GM12878 (cell line): Measurements from ENCODE around the gene TSHZ2. TPM values are rescaled to one million over a fixed set of nuclear protein-coding genes. Genes with fewer than 3 reads are reported as not detected.

ENCODE experiments used
- ATAC-seq: fragments of 200-7000 bp; cut with Tn5 transposase; 3 replicates; pipeline ENCODE4 v1.9.1; 2020; ENCODE audit warnings: mild to moderate bottlenecking, moderate library complexity
- BruUV-seq: library from RNA; stranded (reverse); fragments of 400-500 nt; replicated peaks from 2 replicates; lab custom pipeline; 2021; lab: Mats Ljungman, UMichigan
- CTCF ChIA-PET: fragments of 300-600 bp; sonication (Branson Sonifier 250); formaldehyde crosslinking; extraction: SDS; loops from one replicate; lab custom pipeline; 2021; ENCODE audit warnings: inconsistent platforms; lab: Yijun Ruan, JAX
- POLR2A ChIA-PET: fragments of 350-600 bp; formaldehyde crosslinking; extraction: SDS; loops from one replicate; lab custom pipeline; 2021; ENCODE audit warnings: inconsistent platforms; lab: Charles Lee
- RAD21 ChIA-PET: fragments of 300-600 bp; sonication (Branson Sonifier 250); formaldehyde crosslinking; loops from one replicate; lab custom pipeline; 2023; ENCODE audit warnings: antibody characterized with exemption; ENCODE audit not compliant: unreplicated experiment; lab: Charles Lee
- SMC1A ChIA-PET: fragments of 300-600 bp; sonication (Branson Sonifier 250); formaldehyde crosslinking; loops from one replicate; lab custom pipeline; 2023; ENCODE audit not compliant: unreplicated experiment, uncharacterized antibody; lab: Charles Lee
- DNase-seq: peaks from one replicate; pipeline ENCODE4 v3.0.0-alpha.2; 2011; ENCODE audit warnings: low read depth, low spot score
- FAIRE-seq: peaks from 3 replicates; lab custom pipeline; 2011; peaks lifted over from hg19 to GRCh38; lab: Jason Lieb, UNC
- H2AFZ ChIP-seq: 2 replicates; pipeline ENCODE4 v1.6.0; 2011; ENCODE audit warnings: low read depth, low read length, control low read depth; ENCODE audit not compliant: control insufficient read depth
- H3K27ac ChIP-seq: 2 replicates; pipeline ENCODE4 v1.5.1; 2011; ENCODE audit warnings: control low read depth; ENCODE audit not compliant: control insufficient read depth, insufficient read depth
- H3K27me3 ChIP-seq, 2 experiments: replicated peaks in 1 of 2; 2 replicates each; pipeline versions ENCODE4 v1.6.0 to v1.6.1; 2011; ENCODE audit warnings: low read length in 1 of 2; ENCODE audit not compliant: control insufficient read depth in 2 of 2, insufficient read depth in 2 of 2
- H3K36me3 ChIP-seq, 2 experiments: 2 replicates each; pipeline ENCODE4 v1.5.1; 2011; ENCODE audit warnings: low read length in 1 of 2; ENCODE audit not compliant: control insufficient read depth in 2 of 2, insufficient read depth in 2 of 2
- H3K4me1 ChIP-seq: 2 replicates; pipeline ENCODE4 v1.6.1; 2011; ENCODE audit warnings: mild to moderate bottlenecking, low read length, moderate library complexity, mixed read lengths; ENCODE audit not compliant: control insufficient read depth, insufficient read depth
- H3K4me2 ChIP-seq: 2 replicates; pipeline ENCODE4 v1.6.0; 2011; ENCODE audit warnings: control low read depth; ENCODE audit not compliant: control insufficient read depth, insufficient read depth
- H3K4me3 ChIP-seq: fragments of 200-600 bp; sonication (generic); 2 replicates; pipeline ENCODE4 v1.5.1; 2016
- H3K79me2 ChIP-seq: 2 replicates; pipeline ENCODE4 v1.6.0; 2011; ENCODE audit warnings: low read length; ENCODE audit not compliant: control insufficient read depth, insufficient read depth
- H3K9ac ChIP-seq: 2 replicates; pipeline ENCODE4 v1.8.0; 2011; ENCODE audit warnings: low read length, control low read depth, mixed read lengths; ENCODE audit not compliant: control insufficient read depth, insufficient read depth
- H3K9me3 ChIP-seq: replicated peaks from 3 replicates; pipeline ENCODE4 v1.5.1; 2011; ENCODE audit warnings: mild to moderate bottlenecking, low read length; ENCODE audit not compliant: control insufficient read depth, insufficient read depth
- H4K20me1 ChIP-seq: 2 replicates; pipeline ENCODE4 v1.6.0; 2011; ENCODE audit not compliant: control insufficient read depth, insufficient read depth
- GABPA ChIP-seq: IDR thresholded peaks from 2 replicates; pipeline ENCODE4 v1.6.1; 2014; ENCODE audit warnings: antibody characterized with exemption, low read depth, mild to moderate bottlenecking, inconsistent platforms
- KAT2A ChIP-seq: conservative IDR thresholded peaks from 2 replicates; pipeline ENCODE4 v1.6.1; 2011; ENCODE audit warnings: low read depth, low read length; ENCODE audit not compliant: control insufficient read depth
- MEF2B ChIP-seq: fragments of 450-650 bp; IDR thresholded peaks from 2 replicates; pipeline ENCODE4 v1.6.1; 2018; ENCODE audit warnings: mild to moderate bottlenecking, moderate library complexity; ENCODE audit not compliant: partially characterized antibody, poor library complexity, severe bottlenecking
- RFX5 ChIP-seq: IDR thresholded peaks from 2 replicates; pipeline ENCODE4 v1.6.1; 2011; ENCODE audit warnings: low read depth, low read length, improper control_type of control experiment
- SIX5 ChIP-seq: IDR thresholded peaks from 2 replicates; pipeline ENCODE4 v1.6.1; 2011; ENCODE audit warnings: mild to moderate bottlenecking, low read depth, low read length, moderate library complexity; ENCODE audit not compliant: severe bottlenecking
- SMARCA5 ChIP-seq: fragments of 450-650 bp; IDR thresholded peaks from 2 replicates; pipeline ENCODE4 v1.6.1; 2017; ENCODE audit warnings: mild to moderate bottlenecking
- SUPT20H ChIP-seq: IDR thresholded peaks from 2 replicates; pipeline ENCODE4 v1.6.1; 2011; ENCODE audit warnings: low read depth, mild to moderate bottlenecking, low read length, moderate library complexity, borderline replicate concordance; ENCODE audit not compliant: control insufficient read depth
- ZNF622 ChIP-seq: fragments of 450-650 bp; IDR thresholded peaks from 2 replicates; pipeline ENCODE4 v1.6.1; 2017; ENCODE audit warnings: mild to moderate bottlenecking, inconsistent platforms
- WGBS: methylation state at CpG from one replicate; pipeline ENCODE4 v1.1.6; 2016; ENCODE audit warnings: low lambda C conversion rate; ENCODE audit not compliant: insufficient replicate concordance, insufficient coverage; ENCODE audit errors: missing lambda C conversion rate; 5-methylcytosine and 5-hydroxymethylcytosine counted together
- in situ Hi-C: fragments of 300-500 bp; cut with MboI; formaldehyde crosslinking; loops from 9 replicates; pipeline ENCODE4 v1.14.3; 2018; ENCODE audit warnings: mixed read lengths
- intact Hi-C: fragments of 100-400 bp; cut with micrococcal nuclease; formaldehyde crosslinking; loops from one replicate; pipeline ENCODE4 v1.14.2; 2022; ENCODE audit not compliant: unreplicated experiment
- polyA plus RNA-seq, 11 experiments: library from polyadenylated mRNA; depleted of rRNA in 4 of 11; unstranded in 6 of 11; stranded (reverse) in 5 of 11; fragments of >200 nt; fragmentation: Nextera tagmentation in 4 of 11; fragmentation: Illumina TruSeq in 1 of 11; extraction: Ambion mirVana in 4 of 11; extraction: Trizol in 1 of 11; gene quantifications; 1 replicate in 1 of 11; 2 replicates in 10 of 11; pipeline versions ENCODE4 v1.2.1 to v1.2.3, GENCODE V29; 2011 to 2016; ENCODE audit warnings: inconsistent platforms in 2 of 11, missing spikeins in 2 of 11, low read depth in 1 of 11
- total RNA-seq, 4 experiments: library from RNA; depleted of rRNA in 3 of 4; stranded (reverse); fragments of >200 nt in 3 of 4; fragmentation: Illumina TruSeq in 1 of 4; extraction: Trizol in 1 of 4; gene quantifications; 2 replicates each; pipeline versions ENCODE4 v1.2.1 to v1.2.3, GENCODE V29; 2013 to 2021

Gene TSHZ2
- total and polyA plus RNA-seq, 10 of the 15 experiments (the other 5 are each of a cell fraction or from before 2014, with no cell fraction given): 0.01 to 0.86 (median 0.13) TPM; not detected in 2

- no TSS peak for BruUV-seq
- no peaks in the 10 kb centered on the region for H3K27me3 ChIP-seq
- POLR2A ChIA-PET: interaction anchor here (0.6 kb wide), 2 partner anchors 20 to 82 kb away, joined by 3 to 5 read pairs; no protein-coding TSS in a partner anchor
- H3K36me3 ChIP-seq: no peaks in the 10 kb centered on the region
- no peaks in the 10 kb centered on the region for H3K9me3 ChIP-seq
- no peak overlapping the region for H3K4me3 ChIP-seq
- no peak overlapping the region for H3K9ac ChIP-seq
- 28% methylated on average over 3 of the region's 3 CpGs for whole genome bisulfite sequencing
- H3K79me2 ChIP-seq: no peaks in the 10 kb centered on the region
- in situ Hi-C loops (loop anchor here (5.0 to 10.0 kb wide), 5 partner anchors 141 to 786 kb away; no protein-coding TSS in a partner anchor), intact Hi-C loops (loop anchor here (5.0 to 10.0 kb wide), 2 partner anchors 651 to 784 kb away; no protein-coding TSS in a partner anchor)
- H4K20me1 ChIP-seq: no peaks in the 10 kb centered on the region
- no peak for FAIRE-seq
- no peak for TF ChIP-seq SUPT20H
- TF ChIP-seq MEF2B: no peak
- no peak for TF ChIP-seq RFX5
- no peak for TF ChIP-seq SMARCA5
- no peak for TF ChIP-seq ZNF622
- no peak for TF ChIP-seq SIX5
- TF ChIP-seq GABPA: no peak
- TF ChIP-seq KAT2A: no peak
- no peak for DNase-seq
- SMC1A ChIA-PET: interaction anchor here (0.7 to 2.5 kb wide), 7 partner anchors 23 to 651 kb away, joined by 3 to 20 read pairs (median 3); no protein-coding TSS in a partner anchor
- no peak overlapping the region for H3K27ac ChIP-seq
- no peak overlapping the region for H3K4me2 ChIP-seq
- RAD21 ChIA-PET: interaction anchor here (0.6 to 3.1 kb wide), 4 partner anchors 136 to 606 kb away, joined by 3 to 24 read pairs (median 14); no protein-coding TSS in a partner anchor
- CTCF ChIA-PET: interaction anchor here (0.5 to 3.0 kb wide), 4 partner anchors 119 to 546 kb away, joined by 3 to 29 read pairs (median 4); no protein-coding TSS in a partner anchor
- ATAC-seq: no peak
- H2AFZ ChIP-seq: no peak overlapping the region
- peaks cover 2% of the 10 kb centered on the region; the same call in 1 of the 2 replicates for H3K4me1 ChIP-seq
These were observed 439.0 kb downstream of the TSHZ2 start for GRCh38 chr20:53411129-53411528.
